Stimulated activated CD4-positive, alpha-beta T cell treated with anti-CD3 and anti-CD28 coated beads, Interleukin-12 subunit alpha, Interleukin-12 subunit beta, amount 100 ng/mL, for 24 hours (primary cell): ENCODE results near the gene SHLD1.

Experiments used
- DNase-seq, 2 experiments: peaks; one replicate each; pipeline ENCODE4 v3.0.0-alpha.2; 2020; ENCODE audit warnings: low read depth in 2 of 2

Gene SHLD1

GRCh38 chr20:5818346-5818681 is 68.1 kb downstream of the SHLD1 start:
- no peak for DNase-seq

GRCh38 chr20:5820738-5821137 is 70.5 kb downstream of the SHLD1 start:
- DNase-seq = no peak

- no peak for DNase-seq
Measured at GRCh38 chr20:5821627-5822215, 71.5 kb downstream of the SHLD1 start.

DNA sequence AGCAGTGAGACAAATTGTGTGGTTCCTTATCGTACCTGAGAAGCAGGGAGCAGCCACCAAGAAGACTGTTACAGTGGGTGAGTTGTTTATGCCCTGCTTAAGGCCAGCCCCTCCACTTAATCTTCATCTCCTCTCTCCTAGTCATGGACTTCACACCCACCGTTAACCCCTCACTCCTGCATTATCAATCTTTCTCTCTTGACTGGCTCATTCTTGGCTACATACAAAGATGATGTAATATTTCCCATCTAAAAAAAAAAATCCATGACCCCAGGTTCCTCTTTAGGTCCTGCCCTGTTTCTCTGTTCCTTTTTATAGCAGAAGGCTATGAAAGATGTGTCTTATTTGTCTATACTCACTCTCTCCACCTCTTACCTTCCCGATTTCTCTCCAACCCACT is 72.4 kb downstream of the SHLD1 start:
- DNase-seq = no peak

GRCh38 chr20:5825130-5825719 is 75.0 kb downstream of the SHLD1 start:
- no peak for DNase-seq

DNA sequence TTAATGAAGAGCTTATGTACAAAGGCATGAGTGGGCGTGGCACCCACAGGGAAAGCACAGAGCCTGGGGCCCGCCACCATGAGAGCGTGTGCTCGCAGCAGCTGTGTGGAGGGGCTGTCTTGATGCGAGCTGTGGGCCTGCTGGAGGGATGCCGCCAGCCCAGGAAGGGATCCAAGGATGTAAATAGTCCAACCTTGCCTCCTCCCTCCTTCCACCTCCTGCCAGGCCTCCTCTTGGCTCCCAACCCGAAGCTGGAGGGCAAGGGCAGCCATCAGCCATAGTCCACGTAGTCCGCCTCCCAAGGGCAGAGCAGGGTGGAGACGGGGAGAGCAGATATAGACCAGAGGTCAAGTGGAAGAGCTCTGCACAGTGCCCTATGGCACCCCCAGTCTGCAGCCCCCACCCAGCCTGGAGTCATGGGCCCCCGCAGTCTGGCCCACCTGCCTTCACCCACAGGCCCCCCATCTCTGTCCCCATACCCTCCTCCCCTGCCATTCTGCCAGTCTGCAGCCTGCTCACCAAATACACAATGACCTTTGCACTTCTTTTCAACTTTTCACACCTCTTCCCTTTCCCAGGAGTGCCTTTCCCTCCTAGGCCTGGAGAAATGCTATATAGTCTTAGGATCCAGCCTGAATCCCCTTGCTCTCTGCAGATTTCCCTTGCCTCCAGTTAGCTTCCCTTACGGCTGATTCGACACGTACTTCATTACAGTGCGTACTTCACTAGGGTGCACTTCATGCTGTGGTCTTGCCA is 77.1 kb downstream of the SHLD1 start:
- no peak for DNase-seq

GRCh38 chr20:5827861-5828260 is 77.7 kb downstream of the SHLD1 start:
- no peak for DNase-seq

- no peak for DNase-seq
Measured at GRCh38 chr20:5829241-5829809, 79.1 kb downstream of the SHLD1 start.

DNA sequence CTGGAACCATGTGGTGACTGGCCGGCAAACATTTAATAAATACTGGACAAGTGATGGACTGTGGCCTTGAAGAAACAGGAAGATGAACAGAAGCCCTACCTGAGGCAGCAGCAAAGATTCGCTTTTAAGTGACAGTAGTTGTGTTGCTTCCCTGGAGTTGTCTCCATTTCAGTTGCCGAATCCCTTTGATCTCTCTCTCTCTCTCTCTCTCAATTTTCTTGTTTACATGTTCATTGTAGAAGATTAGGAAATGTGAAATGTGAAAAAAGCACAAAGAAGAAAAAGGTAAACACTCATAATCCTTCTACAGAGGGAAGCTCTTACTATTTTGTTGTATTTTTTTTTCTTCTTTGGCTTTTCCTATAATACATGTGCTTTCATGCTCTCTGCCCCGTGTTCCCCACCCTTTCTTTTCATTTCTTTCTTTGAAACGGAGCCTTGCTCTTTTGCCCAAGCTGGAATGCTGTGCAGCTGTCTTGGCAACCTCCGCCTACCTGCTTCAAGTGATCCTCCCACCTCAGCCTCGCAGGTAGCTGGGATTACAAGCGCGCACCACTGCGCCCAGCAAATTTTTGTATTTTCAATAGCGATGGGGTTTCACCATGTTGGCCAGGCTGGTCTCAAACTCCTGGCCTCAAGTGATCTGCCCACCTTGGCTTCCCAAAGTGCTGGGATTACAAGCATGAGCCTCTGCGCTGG is 81.5 kb downstream of the SHLD1 start:
- DNase-seq = no peak

DNA sequence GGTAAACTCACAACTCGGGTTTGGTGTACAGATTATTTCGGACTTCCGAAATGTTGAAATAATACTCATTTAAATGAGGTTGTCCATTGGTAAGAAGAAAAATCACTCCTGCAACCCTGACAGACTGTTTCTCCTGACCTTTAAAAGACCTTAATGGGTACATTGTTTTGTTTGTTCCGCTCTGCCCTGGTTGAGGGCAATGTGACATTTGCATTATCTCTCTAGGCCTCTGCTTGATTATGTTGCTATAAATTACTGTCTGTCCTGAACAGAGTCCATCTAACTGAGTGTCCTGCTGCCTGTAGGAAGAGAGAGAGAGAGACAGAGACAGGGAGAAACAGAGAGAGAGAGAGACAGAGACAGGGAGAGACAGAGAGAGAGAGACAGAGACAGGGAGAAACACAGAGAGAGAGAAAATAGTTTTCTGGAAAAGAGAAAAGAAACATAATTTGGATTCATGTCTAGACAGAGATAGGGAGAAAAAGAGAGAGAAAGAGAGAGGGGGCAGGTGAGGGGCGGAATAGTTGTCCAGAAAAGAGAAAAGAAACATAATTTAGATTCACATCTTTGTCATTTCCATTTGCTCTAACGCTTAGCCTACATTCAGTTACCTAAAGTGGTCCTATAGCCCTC is 83.2 kb downstream of the SHLD1 start:
- DNase-seq = no peak

DNA sequence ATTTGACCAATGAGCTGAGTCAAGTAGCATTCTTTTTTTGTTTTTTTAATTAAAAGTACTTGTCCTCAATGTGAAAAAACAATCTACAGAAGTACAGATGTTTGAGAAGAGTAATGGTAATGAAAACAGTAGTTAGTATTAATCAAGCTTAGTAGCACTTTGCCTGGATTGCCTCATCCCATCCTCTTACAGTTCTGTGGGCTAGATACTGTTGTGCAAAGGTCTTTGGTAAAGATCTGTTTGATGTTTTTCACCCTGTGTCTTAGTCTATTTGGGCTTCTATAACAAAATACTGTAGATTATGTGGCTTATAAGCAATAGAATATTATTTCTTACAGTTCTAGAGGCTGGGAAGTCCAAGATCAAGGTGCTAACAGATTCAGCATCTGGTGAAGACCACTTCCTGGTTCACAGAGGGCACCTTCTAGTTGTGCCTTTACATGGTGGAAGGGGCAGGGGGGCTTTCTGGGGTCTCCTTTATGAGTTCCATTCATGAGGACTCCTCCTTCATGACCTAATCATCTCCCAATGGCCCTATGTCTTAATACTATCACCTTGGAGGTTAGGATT is 84.3 kb downstream of the SHLD1 start:
- no peak for DNase-seq

DNA sequence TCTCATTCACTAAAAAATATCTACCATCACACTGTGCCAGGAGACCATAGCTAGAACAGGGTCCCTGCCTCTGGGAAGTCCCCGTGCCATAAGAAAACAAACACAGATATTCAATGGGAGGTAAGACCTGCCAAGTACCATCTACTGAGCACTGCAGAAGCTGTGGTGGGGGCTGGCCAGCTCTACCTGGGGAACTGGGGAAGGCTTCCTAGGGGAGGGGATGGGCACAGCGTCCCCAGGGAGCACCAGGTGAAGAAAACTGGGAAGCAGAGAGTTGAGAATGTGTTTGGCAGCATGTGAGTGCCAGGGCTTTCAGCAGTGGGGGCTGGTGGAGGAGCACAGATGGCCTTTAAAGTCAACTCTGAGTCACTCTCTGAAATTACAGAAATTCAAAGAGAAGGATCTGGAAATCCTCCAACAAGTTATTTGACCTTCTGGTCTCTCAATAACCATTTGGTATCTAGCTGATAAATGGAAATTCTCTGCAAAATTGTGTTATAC is 85.2 kb downstream of the SHLD1 start:
- DNase-seq = no peak

GRCh38 chr20:5835871-5836270 is 85.7 kb downstream of the SHLD1 start:
- no peak for DNase-seq

DNA sequence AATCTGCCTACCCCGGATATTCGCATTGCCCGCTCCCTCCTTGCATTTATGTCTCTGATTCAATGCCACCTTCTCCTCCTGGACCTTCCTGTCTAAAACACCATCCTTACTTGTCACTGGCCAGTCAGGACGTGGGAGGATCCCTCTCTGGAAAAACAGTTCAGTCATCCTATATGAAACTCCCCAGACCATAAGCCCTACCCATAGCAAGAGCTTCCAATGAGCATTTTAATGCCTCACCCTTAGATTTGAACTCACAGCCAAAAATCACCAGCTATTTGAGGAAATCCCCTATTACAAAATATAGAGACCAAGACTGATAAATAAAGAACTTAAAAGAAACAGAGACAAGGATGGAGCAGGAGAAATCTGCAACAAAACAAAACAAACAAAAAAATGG is 86.4 kb downstream of the SHLD1 start:
- no peak for DNase-seq

DNA sequence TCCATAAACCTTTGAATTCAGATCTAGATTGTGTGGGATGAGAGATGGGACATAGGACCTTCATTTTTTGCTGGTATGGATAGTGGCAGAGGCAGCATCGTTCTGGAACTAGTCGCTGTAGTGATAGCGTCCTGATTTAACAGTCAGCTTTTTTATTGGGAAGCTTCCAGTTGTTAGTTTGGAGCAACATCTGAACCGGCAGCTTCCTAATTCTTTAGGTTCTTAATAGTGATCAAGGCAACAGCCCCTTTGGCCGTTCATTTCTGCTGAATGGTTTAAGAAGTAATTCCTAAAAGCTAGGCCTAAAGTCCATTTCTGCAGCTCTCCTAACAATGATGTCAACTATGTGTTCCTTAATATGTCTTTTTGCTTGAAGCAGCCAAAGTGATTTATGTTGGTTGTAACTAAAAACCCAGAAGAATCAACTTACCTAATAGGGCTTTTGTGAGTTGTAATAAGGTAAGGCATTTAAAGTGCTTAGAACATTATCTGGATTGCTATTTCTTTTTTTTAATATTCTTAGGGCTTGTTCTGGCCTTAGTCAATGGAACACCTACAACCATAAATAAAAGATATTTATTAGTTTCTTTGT is 90.3 kb downstream of the SHLD1 start:
- no peak for DNase-seq

- DNase-seq = no peak
Measured at GRCh38 chr20:5841522-5841921, 91.3 kb downstream of the SHLD1 start.

- DNase-seq = no peak
Measured at GRCh38 chr20:5842465-5842864, 92.3 kb downstream of the SHLD1 start.

GRCh38 chr20:5843054-5843592 is 92.9 kb downstream of the SHLD1 start:
- DNase-seq = no peak

GRCh38 chr20:5844063-5844681 is 94.0 kb downstream of the SHLD1 start:
- peak; percentile 31 to 57 for DNase-seq
